ENCODE results near the gene PRPF40A. TPM values are rescaled to one million over a fixed set of nuclear protein-coding genes. Genes with fewer than 3 reads are reported as not detected.

Gene PRPF40A
- total and polyA plus RNA-seq, 2 experiments from 2014 or later = 254 to 261 TPM

GRCh38 chr2:152632736-152633135, 84.5 kb downstream of the PRPF40A start:
- Histone ChIP-seq H3K27me3 (ENCODE audit: insufficient read depth) (no peaks in the 10 kb centered on the region), H4K20me1 (replicated peaks; ENCODE audit: insufficient read depth) (0 out of 2 replicates have a peak, but pooled peaks cover 4% of the 10 kb centered on the region), H3K36me3 (ENCODE audit: insufficient read depth) (peaks cover 7% of the 10 kb centered on the region; the same call in 1 of the 2 replicates), H3K4me2 (no peak overlapping the region), H3K4me3 (no peak overlapping the region), H3K9me2 (ENCODE audit: insufficient read depth) (no peaks in the 10 kb centered on the region), H3K79me2 (replicated peaks; ENCODE audit: insufficient read depth) (no peaks in the 10 kb centered on the region), H3K27ac (ENCODE audit: low read depth) (no peak overlapping the region), H3F3A (replicated peaks; ENCODE audit: low read depth) (no peaks in the 10 kb centered on the region), H3K4me1 (ENCODE audit: insufficient read depth) (no peaks in the 10 kb centered on the region), H2AFZ (no peak overlapping the region)
- Mint-ChIP-seq H3K27me3 (ENCODE audit: insufficient read depth, low read depth, poor library complexity) (peaks cover 8% of the 10 kb centered on the region), H3K4me1 (no peaks in the 10 kb centered on the region), H3K27ac (no peak overlapping the region), H3K9me3 (no peaks in the 10 kb centered on the region), H3K4me3 (no peak overlapping the region), H3K36me3 (ENCODE audit: low read depth) (peaks cover 32% of the 10 kb centered on the region)
- no peak for ATAC-seq
- TF ChIP-seq, protein P1, sequence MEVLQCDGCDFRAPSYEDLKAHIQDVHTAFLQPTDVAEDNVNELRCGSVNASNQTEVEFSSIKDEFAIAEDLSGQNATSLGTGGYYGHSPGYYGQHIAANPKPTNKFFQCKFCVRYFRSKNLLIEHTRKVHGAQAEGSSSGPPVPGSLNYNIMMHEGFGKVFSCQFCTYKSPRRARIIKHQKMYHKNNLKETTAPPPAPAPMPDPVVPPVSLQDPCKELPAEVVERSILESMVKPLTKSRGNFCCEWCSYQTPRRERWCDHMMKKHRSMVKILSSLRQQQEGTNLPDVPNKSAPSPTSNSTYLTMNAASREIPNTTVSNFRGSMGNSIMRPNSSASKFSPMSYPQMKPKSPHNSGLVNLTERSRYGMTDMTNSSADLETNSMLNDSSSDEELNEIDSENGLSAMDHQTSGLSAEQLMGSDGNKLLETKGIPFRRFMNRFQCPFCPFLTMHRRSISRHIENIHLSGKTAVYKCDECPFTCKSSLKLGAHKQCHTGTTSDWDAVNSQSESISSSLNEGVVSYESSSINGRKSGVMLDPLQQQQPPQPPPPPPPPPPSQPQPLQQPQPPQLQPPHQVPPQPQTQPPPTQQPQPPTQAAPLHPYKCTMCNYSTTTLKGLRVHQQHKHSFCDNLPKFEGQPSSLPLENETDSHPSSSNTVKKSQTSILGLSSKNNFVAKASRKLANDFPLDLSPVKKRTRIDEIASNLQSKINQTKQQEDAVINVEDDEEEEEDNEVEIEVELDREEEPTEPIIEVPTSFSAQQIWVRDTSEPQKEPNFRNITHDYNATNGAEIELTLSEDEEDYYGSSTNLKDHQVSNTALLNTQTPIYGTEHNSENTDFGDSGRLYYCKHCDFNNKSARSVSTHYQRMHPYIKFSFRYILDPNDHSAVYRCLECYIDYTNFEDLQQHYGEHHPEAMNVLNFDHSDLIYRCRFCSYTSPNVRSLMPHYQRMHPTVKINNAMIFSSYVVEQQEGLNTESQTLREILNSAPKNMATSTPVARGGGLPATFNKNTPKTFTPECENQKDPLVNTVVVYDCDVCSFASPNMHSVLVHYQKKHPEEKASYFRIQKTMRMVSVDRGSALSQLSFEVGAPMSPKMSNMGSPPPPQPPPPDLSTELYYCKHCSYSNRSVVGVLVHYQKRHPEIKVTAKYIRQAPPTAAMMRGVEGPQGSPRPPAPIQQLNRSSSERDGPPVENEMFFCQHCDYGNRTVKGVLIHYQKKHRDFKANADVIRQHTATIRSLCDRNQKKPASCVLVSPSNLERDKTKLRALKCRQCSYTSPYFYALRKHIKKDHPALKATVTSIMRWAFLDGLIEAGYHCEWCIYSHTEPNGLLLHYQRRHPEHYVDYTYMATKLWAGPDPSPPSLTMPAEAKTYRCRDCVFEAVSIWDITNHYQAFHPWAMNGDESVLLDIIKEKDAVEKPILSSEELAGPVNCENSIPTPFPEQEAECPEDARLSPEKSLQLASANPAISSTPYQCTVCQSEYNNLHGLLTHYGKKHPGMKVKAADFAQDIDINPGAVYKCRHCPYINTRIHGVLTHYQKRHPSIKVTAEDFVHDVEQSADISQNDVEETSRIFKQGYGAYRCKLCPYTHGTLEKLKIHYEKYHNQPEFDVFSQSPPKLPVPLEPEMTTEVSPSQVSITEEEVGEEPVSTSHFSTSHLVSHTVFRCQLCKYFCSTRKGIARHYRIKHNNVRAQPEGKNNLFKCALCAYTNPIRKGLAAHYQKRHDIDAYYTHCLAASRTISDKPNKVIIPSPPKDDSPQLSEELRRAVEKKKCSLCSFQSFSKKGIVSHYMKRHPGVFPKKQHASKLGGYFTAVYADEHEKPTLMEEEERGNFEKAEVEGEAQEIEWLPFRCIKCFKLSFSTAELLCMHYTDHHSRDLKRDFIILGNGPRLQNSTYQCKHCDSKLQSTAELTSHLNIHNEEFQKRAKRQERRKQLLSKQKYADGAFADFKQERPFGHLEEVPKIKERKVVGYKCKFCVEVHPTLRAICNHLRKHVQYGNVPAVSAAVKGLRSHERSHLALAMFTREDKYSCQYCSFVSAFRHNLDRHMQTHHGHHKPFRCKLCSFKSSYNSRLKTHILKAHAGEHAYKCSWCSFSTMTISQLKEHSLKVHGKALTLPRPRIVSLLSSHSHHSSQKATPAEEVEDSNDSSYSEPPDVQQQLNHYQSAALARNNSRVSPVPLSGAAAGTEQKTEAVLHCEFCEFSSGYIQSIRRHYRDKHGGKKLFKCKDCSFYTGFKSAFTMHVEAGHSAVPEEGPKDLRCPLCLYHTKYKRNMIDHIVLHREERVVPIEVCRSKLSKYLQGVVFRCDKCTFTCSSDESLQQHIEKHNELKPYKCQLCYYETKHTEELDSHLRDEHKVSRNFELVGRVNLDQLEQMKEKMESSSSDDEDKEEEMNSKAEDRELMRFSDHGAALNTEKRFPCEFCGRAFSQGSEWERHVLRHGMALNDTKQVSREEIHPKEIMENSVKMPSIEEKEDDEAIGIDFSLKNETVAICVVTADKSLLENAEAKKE (CRISPR knock-in tag; IDR thresholded peaks at IDR 0.05) = no peak
- no peak for DNase-seq (ENCODE audit: low spot score)

GRCh38 chr2:152630466-152630865, 86.8 kb downstream of the PRPF40A start:
- Histone ChIP-seq H3K4me3 (no peak overlapping the region), H3K4me2 (no peak overlapping the region), H3F3A (replicated peaks; ENCODE audit: low read depth) (no peaks in the 10 kb centered on the region), H3K9me2 (ENCODE audit: insufficient read depth) (no peaks in the 10 kb centered on the region), H4K20me1 (replicated peaks; ENCODE audit: insufficient read depth) (0 out of 2 replicates have a peak, but pooled peaks cover 4% of the 10 kb centered on the region), H3K27ac (ENCODE audit: low read depth) (no peak overlapping the region), H3K79me2 (replicated peaks; ENCODE audit: insufficient read depth) (no peaks in the 10 kb centered on the region), H2AFZ (no peak overlapping the region), H3K27me3 (ENCODE audit: insufficient read depth) (no peaks in the 10 kb centered on the region), H3K36me3 (ENCODE audit: insufficient read depth) (no peaks in the 10 kb centered on the region; the same call in 1 of the 2 replicates), H3K4me1 (ENCODE audit: insufficient read depth) (no peaks in the 10 kb centered on the region)
- Mint-ChIP-seq H3K27ac (no peak overlapping the region), H3K4me1 (no peaks in the 10 kb centered on the region), H3K9me3 (no peaks in the 10 kb centered on the region), H3K36me3 (ENCODE audit: low read depth) (peaks cover 28% of the 10 kb centered on the region; the same call in 2 of the 3 replicates), H3K27me3 (ENCODE audit: insufficient read depth, low read depth, poor library complexity) (peaks cover 3% of the 10 kb centered on the region), H3K4me3 (no peak overlapping the region)
- DNase-seq (ENCODE audit: low spot score) = no peak
- no peak for ATAC-seq
- TF ChIP-seq EZH2phosphoT487 (IDR thresholded peaks at IDR 0.05; ENCODE audit: unreplicated experiment) (no peak), REST (IDR thresholded peaks at IDR 0.05; ENCODE audit: unreplicated experiment) (no peak), STAT1 (IDR thresholded peaks at IDR 0.05; ENCODE audit: unreplicated experiment) (no peak)
